Small intestine (tissue), 7 donors: ENCODE results near the gene AANAT. TPM values are rescaled to one million over a fixed set of nuclear protein-coding genes. Genes with fewer than 3 reads are reported as not detected.

ENCODE experiments used
- DNase-seq, 2 donors: peaks; one replicate each; pipeline versions ENCODE4 v3.0.0 to v3.0.0-alpha.2; 2013
- FAIRE-seq: peaks from 2 replicates; lab custom pipeline; 2012; peaks lifted over from hg19 to GRCh38; lab: Jason Lieb, UNC
- H3K27ac ChIP-seq, 3 donors: one replicate each; pipeline ENCODE4 v1.5.1; 2013; ENCODE audit warnings: low read length in 2 of 3, mild to moderate bottlenecking in 2 of 3, control low read depth in 1 of 3, inconsistent platforms in 1 of 3, low read depth in 1 of 3, moderate library complexity in 1 of 3
- H3K27me3 ChIP-seq, 3 donors: one replicate each; pipeline ENCODE4 v1.6.1; 2013; ENCODE audit warnings: low read length in 3 of 3, inconsistent platforms in 1 of 3; ENCODE audit not compliant: control insufficient read depth in 3 of 3, insufficient read depth in 3 of 3
- H3K36me3 ChIP-seq, 3 donors: one replicate each; pipeline ENCODE4 v1.6.1; 2013; ENCODE audit warnings: low read length in 3 of 3, inconsistent platforms in 1 of 3, low read depth in 1 of 3, mild to moderate bottlenecking in 1 of 3, moderate library complexity in 1 of 3; ENCODE audit not compliant: control insufficient read depth in 3 of 3, insufficient read depth in 2 of 3
- H3K4me1 ChIP-seq, 3 donors: one replicate each; pipeline ENCODE4 v1.6.1; 2013; ENCODE audit warnings: low read length in 2 of 3, inconsistent platforms in 1 of 3, low read depth in 1 of 3, mild to moderate bottlenecking in 1 of 3, moderate library complexity in 1 of 3; ENCODE audit not compliant: control insufficient read depth in 3 of 3, insufficient read depth in 2 of 3
- H3K4me3 ChIP-seq, 3 donors: one replicate each; pipeline ENCODE4 v1.5.1; 2013; ENCODE audit warnings: low read length in 3 of 3, control low read depth in 1 of 3, inconsistent platforms in 1 of 3, low read depth in 1 of 3, mild to moderate bottlenecking in 1 of 3, moderate library complexity in 1 of 3
- H3K9me3 ChIP-seq, 2 donors: one replicate each; pipeline ENCODE4 v1.6.1; 2013; ENCODE audit warnings: low read depth in 1 of 2, low read length in 1 of 2; ENCODE audit not compliant: control insufficient read depth in 2 of 2, insufficient read depth in 1 of 2
- WGBS, 3 donors: extraction: QIAGEN DNeasy Blood & Tissue Kit; methylation state at CpG; one replicate each; pipeline ENCODE4 v1.1.7; 2013; 5-methylcytosine and 5-hydroxymethylcytosine counted together
- polyA plus RNA-seq, 4 donors: library from polyadenylated mRNA; stranded (reverse) in 3 of 4; unstranded in 1 of 4; fragments of 200-250 nt in 3 of 4; fragments of 120-200 nt in 1 of 4; gene quantifications; one replicate each; pipeline versions ENCODE4 v1.2.1 to v1.2.3, GENCODE V29; 2013
- donor health status: healthy with polysubstance abuse.
- donor health status: control.
- donor health status: control.
- donor health status: Bipolar disorder and iron deficiency.
- donor health status: healthy.

Gene AANAT
- polyA plus RNA-seq, 4 donors: 0.18 TPM; not detected in 3

DNA sequence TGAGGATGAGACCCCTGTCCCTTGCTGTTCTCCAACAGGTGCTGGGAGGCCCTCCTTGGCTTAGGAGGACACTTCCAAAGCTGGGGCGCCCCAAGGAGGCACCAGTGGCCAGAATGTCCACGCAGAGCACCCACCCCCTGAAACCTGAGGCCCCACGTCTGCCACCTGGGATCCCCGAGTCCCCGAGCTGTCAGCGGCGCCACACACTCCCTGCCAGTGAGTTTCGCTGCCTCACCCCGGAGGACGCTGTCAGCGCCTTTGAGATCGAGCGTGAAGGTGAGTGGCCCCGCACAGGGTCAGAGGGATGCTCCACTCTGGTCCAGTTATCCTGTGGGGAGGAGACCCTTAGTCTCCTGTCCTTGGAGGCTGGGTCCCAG, 1.2 kb downstream of the AANAT start:
- DNase-seq (no peak), FAIRE-seq (no peak)
- Histone ChIP-seq H3K4me1 (peaks cover 0 to 14% (median 0%) of the 10 kb centered on the region in 3 donors), H3K4me3 (no peak overlapping the region), H3K36me3 (peaks cover 0 to 47% (median 5%) of the 10 kb centered on the region in 3 donors), H3K27ac (no peak overlapping the region), H3K27me3 (no peaks in the 10 kb centered on the region), H3K9me3 (no peaks in the 10 kb centered on the region)
- 91 to 92% (median 91%) methylated on average over 14 of the region's 14 CpGs for WGBS, 3 donors

DNA sequence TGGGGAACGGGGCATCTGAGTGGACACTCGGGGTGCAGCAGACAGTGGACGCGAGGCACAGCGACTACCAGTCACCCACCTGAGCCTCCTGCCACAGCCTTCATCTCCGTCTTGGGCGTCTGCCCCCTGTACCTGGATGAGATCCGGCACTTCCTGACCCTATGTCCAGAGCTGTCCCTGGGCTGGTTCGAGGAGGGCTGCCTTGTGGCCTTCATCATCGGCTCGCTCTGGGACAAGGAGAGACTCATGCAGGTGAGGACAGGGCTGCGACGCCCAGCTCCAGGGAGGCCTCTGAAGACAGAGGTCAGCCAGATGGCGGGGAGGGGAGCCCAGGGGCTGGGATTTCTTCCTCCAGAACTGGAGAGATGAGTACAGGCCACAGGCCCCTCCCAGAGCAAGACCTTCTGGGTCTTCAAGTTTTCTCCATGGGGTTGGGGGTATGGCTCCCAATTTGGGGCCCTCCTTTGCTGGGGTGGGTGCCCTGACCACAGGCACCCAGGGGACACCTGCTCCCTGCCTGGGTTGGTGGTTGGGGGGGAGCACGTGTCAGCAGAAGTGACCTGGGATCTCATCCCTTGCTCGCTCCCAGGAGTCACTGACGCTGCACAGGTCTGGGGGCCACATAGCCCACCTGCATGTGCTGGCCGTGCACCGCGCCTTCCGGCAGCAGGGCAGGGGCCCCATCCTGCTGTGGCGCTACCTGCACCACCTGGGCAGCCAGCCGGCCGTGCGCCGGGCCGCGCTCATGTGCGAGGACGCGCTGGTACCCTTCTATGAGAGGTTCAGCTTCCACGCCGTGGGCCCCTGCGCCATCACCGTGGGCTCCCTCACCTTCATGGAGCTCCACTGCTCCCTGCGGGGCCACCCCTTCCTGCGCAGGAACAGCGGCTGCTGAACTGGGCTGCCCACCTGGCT, 1.9 kb downstream of the AANAT start:
- WGBS, 3 donors: 90 to 93% (median 90%) methylated on average over 36 to 38 of the region's 38 CpGs
- Histone ChIP-seq H3K9me3 (no peaks in the 10 kb centered on the region), H3K27ac (no peak overlapping the region), H3K4me1 (peaks cover 0 to 14% (median 0%) of the 10 kb centered on the region in 3 donors), H3K36me3 (peaks cover 0 to 54% (median 5%) of the 10 kb centered on the region in 3 donors), H3K27me3 (no peaks in the 10 kb centered on the region), H3K4me3 (no peak overlapping the region)
- no peak for DNase-seq
- FAIRE-seq: no peak

- H3K4me3 ChIP-seq: no peak overlapping the region
- 56 to 75% (median 64%) methylated on average over 12 to 13 of the region's 13 CpGs for WGBS, 3 donors
- DNase-seq (no peak), FAIRE-seq (no peak)
- H3K27me3 ChIP-seq: no peaks in the 10 kb centered on the region
- H3K27ac ChIP-seq: no peak overlapping the region
- peaks cover 0 to 14% (median 0%) of the 10 kb centered on the region in 3 donors for H3K4me1 ChIP-seq
- H3K9me3 ChIP-seq: no peaks in the 10 kb centered on the region
- peaks cover 0 to 62% (median 5%) of the 10 kb centered on the region in 3 donors for H3K36me3 ChIP-seq
Observed at GRCh38 chr17:76469991-76470739, 2.8 kb downstream of the AANAT start.

GRCh38 chr17:76471498-76472257, 4.3 kb downstream of the AANAT start:
- no peaks in the 10 kb centered on the region for H3K9me3 ChIP-seq
- WGBS, 3 donors: 90 to 92% (median 92%) methylated on average over 34 to 35 of the region's 35 CpGs
- H3K4me3 ChIP-seq: no peak overlapping the region
- H3K27me3 ChIP-seq: no peaks in the 10 kb centered on the region
- peaks cover 0 to 72% (median 5%) of the 10 kb centered on the region in 3 donors for H3K36me3 ChIP-seq
- DNase-seq (no peak), FAIRE-seq (no peak)
- H3K27ac ChIP-seq: no peak overlapping the region
- H3K4me1 ChIP-seq: peaks cover 0 to 10% (median 0%) of the 10 kb centered on the region in 3 donors

- no peaks in the 10 kb centered on the region for H3K9me3 ChIP-seq
- whole genome bisulfite sequencing, 3 donors: 93% methylated on average over 15 of the region's 15 CpGs
- H3K36me3 ChIP-seq: peaks cover 0 to 77% (median 5%) of the 10 kb centered on the region in 3 donors
- H3K4me3 ChIP-seq: no peak overlapping the region
- FAIRE-seq (no peak), DNase-seq (no peak)
- peaks cover 0 to 10% (median 0%) of the 10 kb centered on the region in 3 donors for H3K4me1 ChIP-seq
- no peaks in the 10 kb centered on the region for H3K27me3 ChIP-seq
- no peak overlapping the region for H3K27ac ChIP-seq
Observed at GRCh38 chr17:76472258-76472645, 4.8 kb downstream of the AANAT start.

- peaks cover 0 to 10% (median 0%) of the 10 kb centered on the region in 3 donors for H3K4me1 ChIP-seq
- no peaks in the 10 kb centered on the region for H3K9me3 ChIP-seq
- no peak overlapping the region for H3K27ac ChIP-seq
- DNase-seq (no peak), FAIRE-seq (no peak)
- no peaks in the 10 kb centered on the region for H3K27me3 ChIP-seq
- WGBS, 3 donors: 93 to 97% (median 96%) methylated on average over 10 to 11 of the region's 11 CpGs
- H3K4me3 ChIP-seq: no peak overlapping the region
- H3K36me3 ChIP-seq: peaks cover 0 to 82% (median 5%) of the 10 kb centered on the region in 3 donors
Observed at GRCh38 chr17:76472726-76473125, 5.3 kb downstream of the AANAT start.

DNA sequence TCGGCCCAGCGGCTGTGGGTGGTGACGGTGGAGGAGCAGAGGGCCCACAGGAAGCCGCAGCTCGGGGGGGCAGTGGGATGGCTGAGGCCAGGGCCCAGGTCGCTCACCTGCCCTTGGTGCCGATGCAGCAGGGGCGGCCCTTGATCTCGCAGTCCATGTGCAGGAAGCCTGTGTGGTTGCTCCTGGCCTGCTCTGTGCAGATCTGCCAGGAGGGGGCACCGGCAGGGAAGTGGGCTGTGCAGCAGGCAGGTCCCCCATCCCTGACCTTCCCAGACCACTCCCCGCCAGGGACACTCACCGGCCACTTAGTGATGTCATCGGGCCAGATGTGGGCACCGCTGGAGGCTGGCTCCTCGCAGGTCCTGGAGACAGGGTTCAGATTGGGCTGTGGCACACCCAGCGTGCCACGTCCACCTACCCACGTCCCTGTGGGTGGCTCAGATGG, 6.2 kb downstream of the AANAT start:
- H3K27me3 ChIP-seq: no peaks in the 10 kb centered on the region
- no peak overlapping the region for H3K27ac ChIP-seq
- 83 to 88% (median 85%) methylated on average over 15 to 18 of the region's 18 CpGs for WGBS, 3 donors
- H3K4me3 ChIP-seq: no peak overlapping the region
- DNase-seq (no peak), FAIRE-seq (no peak)
- H3K9me3 ChIP-seq: no peaks in the 10 kb centered on the region
- peaks cover 0 to 90% (median 5%) of the 10 kb centered on the region in 3 donors for H3K36me3 ChIP-seq
- peaks cover 0 to 10% (median 0%) of the 10 kb centered on the region in 3 donors for H3K4me1 ChIP-seq

DNA sequence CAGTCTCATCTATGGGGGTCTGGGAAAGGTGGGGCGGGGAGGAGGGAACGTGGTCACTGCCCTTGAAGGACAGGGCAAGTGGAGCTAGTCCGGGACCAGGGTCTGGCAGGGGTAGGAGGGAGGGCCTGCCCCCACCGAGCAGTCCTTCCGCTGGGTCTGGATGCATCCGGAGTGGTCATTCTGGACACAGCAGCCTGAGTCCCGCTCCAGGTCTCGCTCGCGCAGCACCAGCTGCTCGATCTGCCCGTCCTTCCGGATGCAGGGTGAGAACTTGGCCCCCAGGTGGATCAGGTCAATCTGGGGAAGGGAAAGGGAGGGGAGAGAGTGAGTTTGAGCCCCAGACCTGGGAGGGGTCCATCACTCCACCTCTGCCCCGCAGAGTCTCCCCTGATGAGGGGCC, 6.8 kb downstream of the AANAT start:
- FAIRE-seq (no peak), DNase-seq (no peak)
- Histone ChIP-seq H3K27ac (no peak overlapping the region), H3K4me1 (peaks cover 0 to 10% (median 0%) of the 10 kb centered on the region in 3 donors), H3K36me3 (peaks cover 3 to 90% (median 7%) of the 10 kb centered on the region in 3 donors), H3K27me3 (no peaks in the 10 kb centered on the region), H3K4me3 (no peak overlapping the region), H3K9me3 (no peaks in the 10 kb centered on the region)
- WGBS, 3 donors: 95 to 97% (median 97%) methylated on average over 12 to 14 of the region's 14 CpGs
